SK-N-SH treated with all-trans-retinoic acid at 6 μM for 48 hours (cell line): ENCODE data around the gene CACNA2D3.

Experiments
- BACH2 ChIP-seq: fragments of 250-450 bp; sonication (Bioruptor Pico); IDR thresholded peaks from 2 replicates; pipeline ENCODE4 v1.9.0; 2021; ENCODE audit warnings: mild to moderate bottlenecking, borderline replicate concordance
- OSR1 ChIP-seq: fragments of 250-450 bp; sonication (Bioruptor Pico); IDR thresholded peaks from 2 replicates; pipeline ENCODE4 v1.8.0; 2022; ENCODE audit warnings: moderate library complexity, mild to moderate bottlenecking, inconsistent platforms
- PPARA ChIP-seq: fragments of 250-450 bp; sonication (Bioruptor Pico); IDR thresholded peaks from 2 replicates; pipeline ENCODE4 v1.5.0; 2020; ENCODE audit warnings: mild to moderate bottlenecking, borderline replicate concordance
- RARB ChIP-seq: fragments of 250-450 bp; sonication (Bioruptor Pico); IDR thresholded peaks from 2 replicates; pipeline ENCODE4 v1.8.0; 2021; ENCODE audit warnings: mild to moderate bottlenecking, moderate library complexity

DNA sequence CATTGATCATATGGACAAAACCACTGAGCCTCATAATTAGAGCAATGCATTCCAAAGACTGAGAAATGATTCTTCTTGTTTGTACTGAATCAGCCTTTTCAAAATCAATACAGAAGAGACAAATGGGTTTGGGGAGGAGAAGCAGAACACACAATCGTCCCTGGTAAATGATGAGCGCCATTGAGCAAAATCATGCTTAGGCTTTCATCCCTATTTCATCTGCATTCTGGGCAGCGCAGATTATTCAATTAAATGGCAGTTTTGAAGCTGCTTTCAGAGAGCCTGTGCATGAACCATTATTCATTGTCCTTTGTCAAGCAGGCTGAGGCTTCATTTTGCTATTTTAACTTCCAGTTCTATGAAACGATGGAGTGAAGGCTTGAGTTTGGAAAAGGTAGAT, 371.9 kb downstream of the CACNA2D3 start:
- TF ChIP-seq OSR1 (CRISPR knock-in tag) (no peak), RARB (no peak), BACH2 (CRISPR knock-in tag) (no peak), PPARA (CRISPR knock-in tag) (no peak)
